Kidney (tissue), 14 donors: ENCODE measurements around the gene FHOD1. TPM values are rescaled to one million over a fixed set of nuclear protein-coding genes. Genes with fewer than 3 reads are reported as not detected.

Source experiments
- DNase-seq, 5 donors: peaks; one replicate each; pipeline ENCODE4 v3.0.0-alpha.2; 2013 to 2020
- FAIRE-seq: peaks from 2 replicates; lab custom pipeline; 2012; peaks lifted over from hg19 to GRCh38; lab: Jason Lieb, UNC
- H3K27ac ChIP-seq, 2 donors: one replicate each; pipeline ENCODE4 v1.7.0; 2013; ENCODE audit warnings: low read depth in 2 of 2, low read length in 2 of 2, inconsistent platforms in 1 of 2
- H3K27me3 ChIP-seq: one replicate; pipeline ENCODE4 v1.7.1; 2013; ENCODE audit warnings: low read length, inconsistent platforms; ENCODE audit not compliant: control insufficient read depth, insufficient read depth
- H3K36me3 ChIP-seq, 3 donors: one replicate each; pipeline versions ENCODE4 v1.7.0 to v1.7.1; 2013; ENCODE audit warnings: low read length in 3 of 3, control low read depth in 1 of 3, inconsistent platforms in 1 of 3; ENCODE audit not compliant: insufficient read depth in 3 of 3, control insufficient read depth in 2 of 3
- H3K4me1 ChIP-seq, 3 donors: one replicate each; pipeline versions ENCODE4 v1.7.0 to v1.7.1; 2013; ENCODE audit warnings: low read length in 3 of 3, inconsistent platforms in 1 of 3, low read depth in 1 of 3; ENCODE audit not compliant: control insufficient read depth in 2 of 3, insufficient read depth in 2 of 3
- H3K4me3 ChIP-seq, 3 donors: one replicate each; pipeline versions ENCODE4 v1.7.0 to v1.8.1; 2013; ENCODE audit warnings: low read length in 3 of 3, control low read depth in 1 of 3, inconsistent platforms in 1 of 3
- H3K9ac ChIP-seq, 3 donors: one replicate each; pipeline versions ENCODE4 v1.7.0 to v1.7.1; 2013; ENCODE audit warnings: low read length in 3 of 3, control low read depth in 1 of 3, inconsistent platforms in 1 of 3
- H3K9me3 ChIP-seq, 3 donors: one replicate each; pipeline versions ENCODE4 v1.7.0 to v1.7.1; 2013; ENCODE audit warnings: low read length in 3 of 3, control low read depth in 1 of 3, inconsistent platforms in 1 of 3; ENCODE audit not compliant: control insufficient read depth in 2 of 3, insufficient read depth in 1 of 3
- CTCF ChIP-seq: IDR thresholded peaks from 3 replicates; pipeline ENCODE4 v1.5.1; 2012; ENCODE audit warnings: mild to moderate bottlenecking, moderate library complexity, borderline replicate concordance; ENCODE audit not compliant: insufficient read depth; ENCODE audit errors: extremely low read depth
- intact Hi-C: fragments of 100-400 bp; cut with DNase I; formaldehyde crosslinking; loops from one replicate; pipeline ENCODE4 v1.11.1; 2022
- polyA plus RNA-seq: library from polyadenylated mRNA; stranded (reverse); fragments of 350-450 nt; fragmentation: Illumina TruSeq; extraction: RNeasy Lipid Tissue Mini Kit (QIAGEN cat#74804); gene quantifications from one replicate; pipeline ENCODE4 v1.2.3, GENCODE V29; 2014; ENCODE audit warnings: low read depth, low replicate concordance; ENCODE audit not compliant: insufficient read depth
- total RNA-seq: library from RNA; stranded (reverse); fragmentation: NEBNext Ultra II Directional; extraction: Animal tissue kit (Norgen Biotek cat#: 25700); gene quantifications from one replicate; pipeline ENCODE4 v1.2.1, GENCODE V29; 2021
- donor health status: control.
- donor health status: control.
- donor health status: control.
- donor health status: control.
- donor health status: control.
- donor health status: DM: yes; HTN: yes; CAD: no.
- donor health status: Normal renal cell carcinoma (clear cell type).

The FHOD1 gene
- total and polyA plus RNA-seq, 2 donors from 2014 or later: 21.0 to 30.4 TPM

GRCh38 chr16:67280090-67281015 lies 33.1 kb upstream of the FHOD1 start:
- H3K27ac ChIP-seq: no peak overlapping the region

DNA sequence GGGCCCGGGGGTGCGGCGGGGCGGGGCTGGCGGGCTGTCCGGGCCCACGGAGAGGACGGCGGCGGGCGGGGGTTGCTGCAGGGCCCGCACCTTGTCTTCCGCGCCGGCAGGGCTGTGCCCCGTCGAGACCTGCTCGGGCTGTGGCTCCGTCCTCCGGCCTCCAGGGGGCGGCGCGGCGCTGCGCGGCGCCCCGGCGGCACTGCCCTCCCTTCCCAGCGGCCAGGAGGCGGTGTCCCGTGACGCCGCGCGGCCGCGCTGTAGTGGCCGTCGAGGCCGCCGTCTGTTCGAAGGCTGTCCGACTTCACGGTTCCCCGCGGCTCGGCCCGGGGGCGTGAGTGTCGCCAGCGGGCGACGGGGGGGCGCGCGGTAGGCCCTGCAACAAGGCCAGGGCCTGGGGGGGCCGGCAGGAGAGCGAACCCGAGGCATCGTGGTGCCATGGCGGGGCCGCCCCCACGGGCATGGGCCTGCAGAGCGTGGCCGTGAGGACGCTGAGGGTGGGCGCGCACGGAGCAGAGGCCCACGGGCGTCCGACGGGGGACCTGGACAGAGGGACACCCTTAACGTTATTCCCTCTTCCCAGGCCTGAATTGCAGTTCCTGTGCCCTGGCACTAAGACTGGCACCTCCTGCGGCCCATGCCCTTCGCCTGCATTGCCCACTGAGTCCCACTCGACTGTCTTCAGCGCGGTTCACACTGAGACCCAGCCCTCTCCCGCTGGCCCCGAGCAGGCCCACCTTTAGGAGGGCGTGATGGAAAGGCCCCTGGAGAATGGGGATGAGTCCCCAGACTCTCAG lies 32.2 kb upstream of the FHOD1 start, which contains the start of gene PLEKHG4:
Gene PLEKHG4 (plus strand): TSS at position 237 of the 794 bp plus-strand sequence. CDS start 513 bp downstream, at position 750.
- Histone ChIP-seq H3K27me3 (no peaks in the 10 kb centered on the region), H3K4me3 (peak within 1 kb of the TSS; percentile 11 to 37 (median 24)), H3K9me3 (no peaks in the 10 kb centered on the region), H3K27ac (peak within 1 kb of the TSS in 1 of 2 donors; percentile 32), H3K36me3 (no peaks in the 10 kb centered on the region), H3K4me1 (peaks cover 0 to 2% (median 0%) of the 10 kb centered on the region in 3 donors), H3K9ac (peak within 1 kb of the TSS in 2 of 3 donors; percentile 41 to 48)
- FAIRE-seq (no peak), DNase-seq (peak; percentile 80 to 92 (median 86))
- intact Hi-C loops: no loop called here
- TF ChIP-seq CTCF: peak; percentile 68

More at GRCh38 chr16:67280090-67281015, 33.1 kb upstream of the FHOD1 start:
- intact Hi-C loops: no loop called here
- H3K4me3 ChIP-seq: no peak overlapping the region
- no peaks in the 10 kb centered on the region for H3K27me3 ChIP-seq
- H3K9me3 ChIP-seq: no peaks in the 10 kb centered on the region
- no peak for FAIRE-seq
- peaks cover 0 to 2% (median 0%) of the 10 kb centered on the region in 3 donors for H3K4me1 ChIP-seq
- TF ChIP-seq CTCF: no peak
- peak in 1 of 5 donors; percentile 60 for DNase-seq
- no peaks in the 10 kb centered on the region for H3K36me3 ChIP-seq
- no peak overlapping the region for H3K9ac ChIP-seq

DNA sequence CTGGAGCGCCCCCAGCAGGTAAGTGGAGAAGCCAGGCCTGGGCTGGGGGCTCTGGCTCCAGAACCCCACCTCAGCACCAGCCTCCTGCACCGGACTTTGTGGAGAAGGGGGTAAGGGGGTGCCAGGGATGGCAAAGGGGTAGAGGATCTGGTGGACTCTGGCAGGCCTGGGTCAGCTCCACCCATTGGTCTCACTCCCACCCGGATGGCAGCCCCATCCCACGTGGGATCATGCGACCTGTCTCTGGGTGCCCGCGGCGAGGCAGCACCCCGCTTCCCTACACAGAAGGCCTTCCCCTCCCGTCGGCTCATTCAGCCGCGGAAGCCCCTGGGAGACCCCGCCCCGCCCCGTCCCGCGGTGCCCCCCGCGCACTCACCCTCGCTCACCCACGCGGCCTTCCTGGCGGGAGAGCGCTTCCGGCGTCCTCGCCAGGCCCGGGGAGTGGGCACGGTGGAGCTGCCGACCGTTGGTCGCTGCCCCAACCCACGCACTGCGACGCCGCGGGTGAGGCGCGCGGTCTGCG lies 31.6 kb upstream of the FHOD1 start:
- TF ChIP-seq CTCF: no peak
- H3K9me3 ChIP-seq: no peaks in the 10 kb centered on the region

More for the DNA sequence above, 31.6 kb upstream of the FHOD1 start:
- Histone ChIP-seq H3K9ac (peak overlapping the region in 2 of 3 donors; percentile 41 to 48), H3K36me3 (no peaks in the 10 kb centered on the region), H3K4me1 (peaks cover 0 to 2% (median 0%) of the 10 kb centered on the region in 3 donors), H3K4me3 (peak overlapping the region in 2 of 3 donors; percentile 24 to 37), H3K27ac (no peak overlapping the region), H3K27me3 (no peaks in the 10 kb centered on the region)
- intact Hi-C loops: no loop called here
- peak in 4 of 5 donors; percentile 17 to 82 (median 64) for DNase-seq
- FAIRE-seq: no peak
